LNCaP clone FGC (cell line): Measurements from ENCODE around the gene YY1.

Experiments used
- DNase-seq: peaks from one replicate; pipeline ENCODE4 v3.0.0-alpha.2; 2011; ENCODE audit warnings: low read depth
- H3K4me3 ChIP-seq: 2 replicates; pipeline ENCODE4 v1.5.1; 2011; ENCODE audit warnings: mild to moderate bottlenecking, low read depth, low read length, control low read depth
- TF ChIP-seq, protein P1 (sequence below): IDR thresholded peaks from 2 replicates; pipeline ENCODE4 v1.5.1; 2012; ENCODE audit warnings: mild to moderate bottlenecking; ENCODE audit not compliant: control insufficient read depth, insufficient read depth; ENCODE audit errors: extremely low read depth

YY1 gene

DNA sequence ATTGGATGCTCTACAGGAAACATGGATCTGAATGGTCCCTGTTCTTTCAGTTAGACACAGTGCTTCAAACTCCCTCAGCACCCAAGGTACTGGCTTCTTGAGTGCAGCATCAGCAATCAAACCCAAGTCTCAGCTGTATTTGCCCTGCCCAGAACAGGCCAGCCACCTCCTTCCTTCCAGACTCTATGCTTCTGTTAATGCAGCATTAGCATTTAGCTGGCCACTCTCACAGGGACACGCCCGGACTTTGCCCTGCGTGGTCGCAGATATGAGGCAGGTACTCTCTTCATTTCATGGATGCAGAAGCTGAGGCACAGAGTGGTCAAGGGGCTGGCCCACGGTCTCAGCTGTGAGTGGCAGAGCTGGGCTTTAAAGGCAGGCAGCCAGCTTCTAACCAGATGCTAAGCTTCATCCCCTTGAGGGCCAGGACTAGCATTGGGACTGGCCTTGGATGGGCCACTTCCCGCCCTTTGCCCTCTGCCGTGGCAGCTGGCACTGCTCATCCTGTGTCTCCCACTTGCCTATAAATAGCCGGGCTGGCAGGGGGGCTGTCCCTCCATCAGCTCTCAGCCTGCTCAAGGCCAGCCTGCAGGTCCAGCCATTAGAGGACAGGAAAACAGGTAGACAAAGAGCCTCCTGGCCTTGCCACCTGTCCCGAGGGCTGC lies 82.7 kb downstream of the YY1 start:
- no peak for DNase-seq
- H3K4me3 ChIP-seq: no peak overlapping the region
- TF ChIP-seq, protein P1, sequence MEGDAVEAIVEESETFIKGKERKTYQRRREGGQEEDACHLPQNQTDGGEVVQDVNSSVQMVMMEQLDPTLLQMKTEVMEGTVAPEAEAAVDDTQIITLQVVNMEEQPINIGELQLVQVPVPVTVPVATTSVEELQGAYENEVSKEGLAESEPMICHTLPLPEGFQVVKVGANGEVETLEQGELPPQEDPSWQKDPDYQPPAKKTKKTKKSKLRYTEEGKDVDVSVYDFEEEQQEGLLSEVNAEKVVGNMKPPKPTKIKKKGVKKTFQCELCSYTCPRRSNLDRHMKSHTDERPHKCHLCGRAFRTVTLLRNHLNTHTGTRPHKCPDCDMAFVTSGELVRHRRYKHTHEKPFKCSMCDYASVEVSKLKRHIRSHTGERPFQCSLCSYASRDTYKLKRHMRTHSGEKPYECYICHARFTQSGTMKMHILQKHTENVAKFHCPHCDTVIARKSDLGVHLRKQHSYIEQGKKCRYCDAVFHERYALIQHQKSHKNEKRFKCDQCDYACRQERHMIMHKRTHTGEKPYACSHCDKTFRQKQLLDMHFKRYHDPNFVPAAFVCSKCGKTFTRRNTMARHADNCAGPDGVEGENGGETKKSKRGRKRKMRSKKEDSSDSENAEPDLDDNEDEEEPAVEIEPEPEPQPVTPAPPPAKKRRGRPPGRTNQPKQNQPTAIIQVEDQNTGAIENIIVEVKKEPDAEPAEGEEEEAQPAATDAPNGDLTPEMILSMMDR: no peak

DNA sequence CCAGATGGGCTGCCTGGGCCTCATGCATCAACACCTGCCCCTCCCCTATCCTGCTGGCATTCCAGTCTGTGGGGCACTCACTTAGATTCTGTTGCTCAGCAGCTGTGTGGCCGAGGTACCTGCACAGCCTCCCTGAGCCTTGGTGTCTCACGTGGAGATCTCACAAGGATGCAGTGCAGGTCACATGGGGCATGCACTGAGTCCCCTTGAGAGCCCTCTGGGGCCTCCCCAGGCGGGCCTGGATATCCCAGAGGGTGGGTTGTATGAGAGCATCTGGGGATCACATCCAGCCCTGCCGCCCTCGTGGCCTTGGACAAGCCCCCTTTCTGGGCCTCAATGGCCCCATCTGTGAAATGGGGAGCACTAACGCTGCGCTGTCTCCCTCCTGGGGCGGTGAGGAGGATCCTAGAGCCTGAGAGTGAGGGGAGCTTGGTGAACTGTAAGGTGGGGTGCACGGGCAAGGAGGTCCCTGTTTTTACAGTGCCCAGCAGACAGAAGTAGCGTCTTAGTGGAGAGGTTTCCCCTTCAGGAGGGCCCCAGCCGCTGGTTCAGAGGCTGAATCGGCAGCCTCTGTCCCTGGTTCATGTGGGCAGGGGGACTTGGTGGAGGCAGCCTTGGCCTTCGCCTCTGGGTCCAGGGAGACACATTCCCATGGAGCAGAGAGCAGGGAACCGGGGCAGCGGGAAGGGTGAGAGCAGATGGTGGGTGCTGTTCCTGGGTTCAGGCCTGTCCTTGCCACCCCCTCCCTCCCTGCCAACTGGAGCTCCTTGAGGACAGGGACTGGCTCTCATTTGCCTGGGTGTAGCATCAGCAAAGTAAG lies 83.4 kb downstream of the YY1 start:
- H3K4me3 ChIP-seq: no peak overlapping the region
- TF ChIP-seq, protein P1: no peak
- no peak for DNase-seq

DNA sequence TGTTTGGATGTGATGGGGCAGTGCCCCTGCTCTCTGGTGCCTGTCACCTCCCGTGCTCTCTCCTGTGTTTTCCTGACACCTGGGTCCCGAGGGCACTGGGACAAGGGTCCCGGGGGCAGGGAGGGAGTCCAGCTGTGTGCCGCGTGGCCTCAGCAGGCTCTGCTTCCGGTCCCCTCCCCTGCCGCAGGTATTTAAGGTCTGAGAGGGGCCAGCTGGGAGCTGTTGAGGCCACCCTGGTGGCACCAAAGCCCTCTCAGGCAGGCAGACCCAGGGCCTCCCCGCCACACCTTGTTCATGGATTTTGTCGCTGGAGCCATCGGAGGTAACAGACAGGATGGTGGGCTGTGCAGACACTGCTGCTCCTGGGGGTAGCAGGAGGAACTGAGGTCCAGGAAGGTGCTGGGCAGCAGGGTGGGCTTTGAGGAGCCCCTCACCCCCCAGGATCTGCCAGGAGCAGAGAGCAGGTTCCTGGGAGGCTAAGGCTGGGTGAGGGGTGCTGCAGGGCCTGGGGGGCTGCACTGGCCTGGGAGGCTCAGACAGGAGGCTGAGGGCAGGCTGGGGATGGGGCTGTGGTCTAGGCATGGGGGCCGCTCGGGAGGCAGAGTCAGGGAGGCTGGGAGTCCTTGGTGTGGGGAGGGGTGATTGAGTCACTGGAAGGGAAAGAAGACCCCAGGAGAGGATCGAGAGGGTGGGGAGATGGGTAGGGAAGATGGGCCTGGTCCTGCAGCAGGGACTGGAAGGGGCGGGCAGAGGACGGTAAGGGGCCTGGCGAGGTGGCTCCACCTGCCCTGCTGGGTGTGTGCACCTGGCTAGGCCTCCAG lies 84.4 kb downstream of the YY1 start, which contains the start of gene SLC25A47:
TSS of gene SLC25A47 (plus strand) at position 219 of the 821 bp plus-strand sequence. CDS start at position 295, 76 bp downstream.
- no peak within 1 kb of the TSS for H3K4me3 ChIP-seq
- TF ChIP-seq, protein P1: no peak
- DNase-seq: no peak

DNA sequence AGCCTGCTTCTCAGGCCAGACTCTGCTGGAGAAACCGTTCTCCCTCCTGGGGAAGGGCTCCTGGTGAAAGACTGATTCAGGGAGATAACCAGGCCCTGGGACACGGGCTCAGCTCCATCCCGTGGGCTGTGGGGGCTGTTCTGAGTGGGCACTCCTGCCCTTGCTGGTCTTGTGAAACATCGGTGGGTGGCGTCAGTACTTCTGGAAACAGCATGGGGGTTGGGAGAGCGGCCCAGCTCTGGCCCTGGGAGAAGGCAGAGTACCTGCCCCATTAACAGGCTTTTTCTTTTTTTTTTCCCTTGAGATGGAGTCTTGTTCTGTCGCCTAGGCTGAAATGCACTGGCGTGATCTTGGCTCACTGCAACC lies 85.0 kb downstream of the YY1 start:
- no peak overlapping the region for H3K4me3 ChIP-seq
- TF ChIP-seq, protein P1: no peak
- no peak for DNase-seq

DNA sequence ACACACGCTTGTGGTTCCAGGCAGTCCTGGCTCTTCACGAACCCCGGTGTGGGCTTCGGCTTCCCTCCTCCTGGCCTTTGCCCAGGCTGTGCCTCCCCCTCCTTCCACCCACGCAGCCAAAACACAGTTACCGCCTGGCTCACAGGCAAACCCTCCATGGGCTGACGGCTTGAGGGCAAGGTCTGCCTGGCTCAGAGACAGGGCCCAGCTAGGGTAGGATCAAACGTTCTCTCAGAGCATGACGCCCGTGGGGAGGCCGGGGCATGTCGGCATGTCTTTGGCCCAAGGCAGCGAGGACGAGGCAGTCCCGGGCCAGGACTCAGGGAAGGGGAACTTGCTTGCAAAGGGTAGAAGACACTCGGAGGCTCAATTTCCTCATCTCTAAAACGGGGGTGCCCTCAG lies 86.3 kb downstream of the YY1 start:
- H3K4me3 ChIP-seq: no peak overlapping the region
- TF ChIP-seq, protein P1: no peak
- DNase-seq: no peak

DNA sequence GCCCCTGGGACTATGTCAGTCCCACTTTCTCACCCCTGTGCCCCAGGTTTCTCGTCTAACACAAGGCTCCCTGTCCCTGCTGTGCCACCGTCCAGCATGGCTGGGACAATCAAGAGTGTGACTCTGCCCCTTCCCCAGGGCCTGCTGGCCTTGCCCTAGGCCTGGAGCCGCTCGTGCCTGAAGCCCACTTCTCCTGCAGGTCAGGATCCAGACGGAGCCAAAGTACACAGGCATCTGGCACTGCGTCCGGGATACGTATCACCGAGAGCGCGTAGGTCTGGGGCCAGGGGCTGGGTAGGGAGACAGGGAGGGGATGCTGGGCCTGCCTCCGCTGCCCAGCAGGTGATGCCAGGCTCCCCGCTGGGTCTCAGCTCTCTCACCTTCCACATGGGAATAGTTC lies 87.0 kb downstream of the YY1 start:
- no peak overlapping the region for H3K4me3 ChIP-seq
- peak; percentile 65 for DNase-seq
- TF ChIP-seq, protein P1: no peak
